WTC11 (cell line): ENCODE measurements around the gene TSC22D4. TPM values are rescaled to one million over a fixed set of nuclear protein-coding genes. Genes with fewer than 3 reads are reported as not detected.

Experiments used
- ATAC-seq: fragments of 200-7000 bp; cut with Tn5 transposase; 2 replicates; pipeline ENCODE4 v1.10.0; 2021; ENCODE audit warnings: mild to moderate bottlenecking, moderate library complexity
- CTCF ChIA-PET: fragments of 300-600 bp; sonication (Branson Sonifier 250); formaldehyde crosslinking; loops from one replicate; lab custom pipeline; 2021; ENCODE audit warnings: antibody characterized with exemption; lab: Charles Lee
- POLR2A ChIA-PET: fragments of 350-600 bp; sonication (Branson Sonifier 250); formaldehyde crosslinking; loops from one replicate; lab custom pipeline; 2021; ENCODE audit warnings: antibody characterized with exemption; lab: Charles Lee
- DNase-seq: peaks from one replicate; pipeline ENCODE4 v3.0.0; 2021; ENCODE audit warnings: low spot score
- H3K27ac Mint-ChIP-seq: 2 replicates; pipeline ENCODE4 v1.8.0; 2021; ENCODE audit warnings: mixed read lengths
- H3K27me3 Mint-ChIP-seq: 2 replicates; pipeline ENCODE4 v1.8.0; 2021; ENCODE audit warnings: low read depth, mild to moderate bottlenecking, moderate library complexity, mixed read lengths
- H3K36me3 Mint-ChIP-seq: 2 replicates; pipeline ENCODE4 v1.8.0; 2021; ENCODE audit warnings: mixed read lengths
- H3K4me1 Mint-ChIP-seq: 2 replicates; pipeline ENCODE4 v1.8.0; 2022; ENCODE audit warnings: mixed read lengths
- H3K4me3 Mint-ChIP-seq: 2 replicates; pipeline ENCODE4 v1.8.0; 2021; ENCODE audit warnings: mild to moderate bottlenecking, moderate library complexity, mixed read lengths
- H3K9me3 Mint-ChIP-seq: 2 replicates; pipeline ENCODE4 v1.8.0; 2021; ENCODE audit warnings: mixed read lengths
- ARID4B ChIP-seq: sonication (generic); formaldehyde crosslinking; IDR thresholded peaks from 2 replicates; pipeline ENCODE4 v1.8.0; 2023; ENCODE audit warnings: missing genetic modification reagents, mild to moderate bottlenecking, borderline replicate concordance
- E2F5 ChIP-seq: sonication (generic); formaldehyde crosslinking; IDR thresholded peaks from 2 replicates; pipeline ENCODE4 v1.8.1; 2022; ENCODE audit warnings: mild to moderate bottlenecking, moderate library complexity, missing genetic modification reagents
- GRHL2 ChIP-seq: fragments of 250-450 bp; sonication (Bioruptor Pico); IDR thresholded peaks from 2 replicates; pipeline ENCODE4 v1.8.0; 2022; ENCODE audit warnings: mild to moderate bottlenecking, moderate library complexity; ENCODE audit not compliant: insufficient replicate concordance, severe bottlenecking
- NR3C1 ChIP-seq: sonication (generic); formaldehyde crosslinking; conservative IDR thresholded peaks from 2 replicates; pipeline ENCODE4 v1.8.1; 2023; ENCODE audit warnings: low read depth, mild to moderate bottlenecking, missing genetic modification reagents
- PRDM15 ChIP-seq: sonication (generic); formaldehyde crosslinking; IDR thresholded peaks from 2 replicates; pipeline ENCODE4 v1.8.0; 2022; ENCODE audit warnings: missing genetic modification reagents
- USF1 ChIP-seq: sonication (generic); formaldehyde crosslinking; IDR thresholded peaks from 2 replicates; pipeline ENCODE4 v1.8.0; 2022; ENCODE audit warnings: mild to moderate bottlenecking, missing genetic modification reagents
- ZNF121 ChIP-seq: sonication (generic); formaldehyde crosslinking; IDR thresholded peaks from 2 replicates; pipeline ENCODE4 v1.8.0; 2023; ENCODE audit warnings: missing genetic modification reagents
- ZNF512 ChIP-seq: sonication (generic); formaldehyde crosslinking; IDR thresholded peaks from 2 replicates; pipeline ENCODE4 v1.8.1; 2022; ENCODE audit warnings: missing genetic modification reagents, borderline replicate concordance
- ZNF671 ChIP-seq: fragments of 250-450 bp; sonication (Bioruptor Pico); IDR thresholded peaks from 2 replicates; pipeline ENCODE4 v1.8.0; 2021; ENCODE audit warnings: mild to moderate bottlenecking
- total RNA-seq: library from RNA; stranded (reverse); gene quantifications from 3 replicates; pipeline ENCODE4 v1.2.3, GENCODE V29; 2021

Gene TSC22D4
- total RNA-seq, 1 experiment from 2014 or later, result 34.5 TPM

GRCh38 chr7:100423315-100423714 is 55.7 kb downstream of the TSC22D4 start (continued):
- TF ChIP-seq PRDM15 (no peak), E2F5 (CRISPR knock-in tag) (no peak), ARID4B (no peak)

GRCh38 chr7:100419660-100420226 is 59.3 kb downstream of the TSC22D4 start:
- ATAC-seq (no peak), DNase-seq (no peak)
- Mint-ChIP-seq H3K9me3 (no peaks in the 10 kb centered on the region), H3K4me3 (no peak overlapping the region), H3K27ac (no peak overlapping the region), H3K4me1 (no peaks in the 10 kb centered on the region), H3K36me3 (no peaks in the 10 kb centered on the region), H3K27me3 (peaks cover 6% of the 10 kb centered on the region)
- ChIA-PET POLR2A (interaction anchor here (1.0 kb wide), 1 partner anchor 9 kb away, joined by 3 read pairs; the partner anchor contains the start of gene ZCWPW1), CTCF (interaction anchor here (2.1 kb wide), 1 partner anchor 12 kb away, joined by 6 read pairs; no protein-coding TSS in a partner anchor)
- TF ChIP-seq E2F5 (CRISPR knock-in tag) (no peak), USF1 (no peak), GRHL2 (no peak), ZNF512 (CRISPR knock-in tag) (no peak), NR3C1 (CRISPR knock-in tag) (no peak), ZNF121 (CRISPR knock-in tag) (no peak), ZNF671 (no peak)
